K562 (cell line): ENCODE results near the gene CCNQ. TPM values are rescaled to one million over a fixed set of nuclear protein-coding genes. Genes with fewer than 3 reads are reported as not detected.

Experiments used
- ATAC-seq: fragments of 200-7000 bp; cut with Tn5 transposase; 3 replicates; pipeline ENCODE4 v1.9.1; 2020; ENCODE audit warnings: moderate library complexity
- BruUV-seq: library from RNA; stranded (reverse); fragments of 400-500 nt; replicated peaks from 2 replicates; lab custom pipeline; 2021; lab: Mats Ljungman, UMichigan
- CTCF ChIA-PET: fragments of 300-600 bp; formaldehyde crosslinking; extraction: SDS; loops from one replicate; lab custom pipeline; 2021; ENCODE audit warnings: low intra/inter-chr PET ratio; lab: Yijun Ruan, JAX
- POLR2A ChIA-PET: fragments of 300-600, 350-650 bp; sonication (Branson Sonifier 250); formaldehyde crosslinking; extraction: SDS; loops from one replicate; lab custom pipeline; 2021; ENCODE audit warnings: antibody characterized with exemption, inconsistent platforms; lab: Yijun Ruan, JAX
- DNase-seq, 4 experiments: peaks; one replicate each; pipeline versions ENCODE4 v3.0.0 to v3.0.0-alpha.2; 2011 to 2018; ENCODE audit warnings: low spot score in 3 of 4, mixed read lengths in 3 of 4; ENCODE audit errors: extremely low read depth in 1 of 4
- FAIRE-seq: peaks from 2 replicates; lab custom pipeline; 2011; peaks lifted over from hg19 to GRCh38; lab: Jason Lieb, UNC
- H2AFZ ChIP-seq: 2 replicates; pipeline ENCODE4 v1.6.0; 2011; ENCODE audit warnings: low read depth, low read length, control low read depth, inconsistent platforms
- H3K27ac ChIP-seq: fragments of 200-600 bp; 3 replicates; pipeline ENCODE4 v1.8.0; 2011; ENCODE audit warnings: low read depth, mild to moderate bottlenecking, control low read depth, inconsistent platforms, low read length, moderate library complexity, mixed read lengths; ENCODE audit errors: extremely low read depth
- H3K27me3 ChIP-seq, 2 experiments: fragments of 300-600 bp in 1 of 2; 2 replicates in 1 of 2; 3 replicates in 1 of 2; pipeline versions ENCODE4 v1.6.0 to v1.8.0; 2011; ENCODE audit warnings: inconsistent platforms in 2 of 2, low read length in 2 of 2, mild to moderate bottlenecking in 1 of 2, mixed read lengths in 1 of 2, moderate library complexity in 1 of 2; ENCODE audit not compliant: control insufficient read depth in 2 of 2, insufficient read depth in 2 of 2
- H3K36me3 ChIP-seq: fragments of 300-600 bp; 3 replicates; pipeline ENCODE4 v1.8.0; 2011; ENCODE audit warnings: mild to moderate bottlenecking, low read length, inconsistent platforms; ENCODE audit not compliant: control insufficient read depth, insufficient read depth
- H3K4me1 ChIP-seq, 2 experiments: fragments of 200-600 bp in 1 of 2; replicated peaks in 1 of 2; 2 replicates in 1 of 2; 3 replicates in 1 of 2; pipeline versions ENCODE4 v1.5.1 to v1.8.0; 2011; ENCODE audit warnings: inconsistent platforms in 2 of 2, low read length in 2 of 2, mild to moderate bottlenecking in 1 of 2, mixed read lengths in 1 of 2, moderate library complexity in 1 of 2; ENCODE audit not compliant: control insufficient read depth in 2 of 2, insufficient read depth in 2 of 2
- H3K4me2 ChIP-seq: 2 replicates; pipeline ENCODE4 v1.6.1; 2011; ENCODE audit warnings: low read length, control low read depth, inconsistent platforms, mixed read lengths; ENCODE audit not compliant: insufficient read depth
- H3K4me3 ChIP-seq: fragments of 200-600 bp; sonication (generic), shearing (Covaris generic); 2 replicates; pipeline ENCODE4 v1.5.1; 2016; ENCODE audit warnings: control low read depth, inconsistent platforms
- H3K79me2 ChIP-seq: fragments of 200-600 bp; 3 replicates; pipeline ENCODE4 v1.8.0; 2011; ENCODE audit warnings: low read length, inconsistent platforms; ENCODE audit not compliant: control insufficient read depth, insufficient read depth
- H3K9ac ChIP-seq, 2 experiments: 2 replicates each; pipeline versions ENCODE4 v1.6.0 to v1.6.1; 2011; ENCODE audit warnings: low read depth in 2 of 2, low read length in 2 of 2, control low read depth in 1 of 2, inconsistent platforms in 1 of 2, mild to moderate bottlenecking in 1 of 2, mixed read lengths in 1 of 2; ENCODE audit not compliant: insufficient read depth in 1 of 2
- H3K9me1 ChIP-seq: one replicate; pipeline ENCODE4 v1.6.0; 2011; ENCODE audit warnings: inconsistent platforms, mild to moderate bottlenecking, low read length, moderate library complexity; ENCODE audit not compliant: control insufficient read depth, insufficient read depth
- H3K9me3 ChIP-seq: replicated peaks from 2 replicates; pipeline ENCODE4 v1.5.1; 2011; ENCODE audit warnings: low read depth, low read length, inconsistent platforms; ENCODE audit not compliant: control insufficient read depth, insufficient read depth
- H4K20me1 ChIP-seq: replicated peaks from 2 replicates; pipeline ENCODE4 v1.6.1; 2011; ENCODE audit warnings: low read length, inconsistent platforms, mixed read lengths; ENCODE audit not compliant: control insufficient read depth, insufficient read depth
- BHLHE40 ChIP-seq: IDR thresholded peaks from 2 replicates; pipeline ENCODE4 v1.6.1; 2011; ENCODE audit warnings: low read length, improper control_type of control experiment
- CBX2 ChIP-seq: fragments of 200-600 bp; sonication (generic); IDR thresholded peaks from one replicate; pipeline ENCODE4 v1.6.1; 2012; ENCODE audit warnings: mild to moderate bottlenecking, low read length, inconsistent platforms; ENCODE audit not compliant: insufficient read depth, poor library complexity, severe bottlenecking
- DIDO1 ChIP-seq: fragments of 450-650 bp; IDR thresholded peaks from 2 replicates; pipeline ENCODE4 v1.6.1; 2016; ENCODE audit warnings: low read depth, missing biosample characterization, missing genetic modification characterization
- HIVEP1 ChIP-seq: fragments of 250-450 bp; sonication (Bioruptor Pico); IDR thresholded peaks from 2 replicates; pipeline ENCODE4 v1.4.0; 2020; ENCODE audit warnings: mild to moderate bottlenecking
- ZNF140 ChIP-seq: fragments of 250-450 bp; sonication (Bioruptor Pico); IDR thresholded peaks from 2 replicates; pipeline ENCODE4 v1.8.0; 2021; ENCODE audit warnings: moderate library complexity, mild to moderate bottlenecking, inconsistent platforms
- ZNF24 ChIP-seq: fragments of 450-650 bp; IDR thresholded peaks from 2 replicates; pipeline ENCODE4 v1.6.1; 2016
- ZNF696 ChIP-seq: fragments of 250-450 bp; sonication (Bioruptor Pico); conservative IDR thresholded peaks from 2 replicates; pipeline ENCODE4 v1.4.0; 2020; ENCODE audit warnings: mild to moderate bottlenecking, moderate library complexity
- ZNF79 ChIP-seq: fragments of 250-450 bp; sonication (Bioruptor Pico); IDR thresholded peaks from 2 replicates; pipeline ENCODE4 v1.4.0; 2020; ENCODE audit warnings: low read depth, mild to moderate bottlenecking, moderate library complexity
- WGBS: fragments of 100-300 bp; shearing (Covaris generic); methylation state at CpG from one replicate; pipeline ENCODE4 v1.1.6; 2016; ENCODE audit warnings: low coverage, mixed read lengths; ENCODE audit not compliant: insufficient coverage; ENCODE audit errors: missing lambda C conversion rate; 5-methylcytosine and 5-hydroxymethylcytosine counted together
- in situ Hi-C: fragments of 300-500 bp; cut with MboI; formaldehyde crosslinking; loops from 4 replicates; pipeline ENCODE4 v1.15.0; 2018; ENCODE audit warnings: inconsistent platforms, mixed read lengths
- intact Hi-C: fragments of 100-400 bp; cut with micrococcal nuclease; formaldehyde crosslinking; loops from 2 replicates; pipeline ENCODE4 v1.14.2; 2022
- polyA plus RNA-seq, 8 experiments: library from polyadenylated mRNA; depleted of rRNA in 4 of 8; stranded (reverse) in 5 of 8; unstranded in 3 of 8; fragments of >200 nt; fragmentation: Nextera tagmentation in 2 of 8; fragmentation: Illumina TruSeq in 1 of 8; extraction: Ambion mirVana in 2 of 8; extraction: Trizol in 1 of 8; gene quantifications; 2 replicates each; pipeline versions ENCODE4 v1.2.1 to v1.2.3, GENCODE V29; 2011 to 2014; ENCODE audit warnings: inconsistent platforms in 1 of 8, missing spikeins in 1 of 8
- total RNA-seq, 7 experiments: library from RNA; depleted of rRNA in 6 of 7; stranded (reverse); fragments of >200 nt in 6 of 7; fragmentation: Illumina TruSeq in 2 of 7; extraction: Trizol in 2 of 7; gene quantifications; 2 replicates each; pipeline versions ENCODE4 v1.2.1 to v1.2.3, GENCODE V29; 2011 to 2021; ENCODE audit warnings: low replicate concordance in 1 of 7
- TF ChIP-seq, protein P1 (sequence below): sonication (generic); formaldehyde crosslinking; IDR thresholded peaks from 2 replicates; pipeline ENCODE4 v1.8.1; 2023; ENCODE audit warnings: mild to moderate bottlenecking, missing genetic modification reagents
- TF ChIP-seq, protein P2 (sequence below): fragments of 450-650 bp; IDR thresholded peaks from 2 replicates; pipeline ENCODE4 v1.6.1; 2018; ENCODE audit not compliant: partially characterized antibody
- TF ChIP-seq, protein P3 (sequence below): fragments of 450-650 bp; conservative IDR thresholded peaks from 2 replicates; pipeline ENCODE4 v1.6.1; 2016; ENCODE audit warnings: missing genetic modification characterization, low read depth, mild to moderate bottlenecking, control low read depth, missing compliant biosample characterization
- TF ChIP-seq, protein P4 (sequence below), 3 experiments: fragments of 200-800 bp in 1 of 3; fragments of 250-450 bp in 1 of 3; fragments of 450-650 bp in 1 of 3; sonication (Bioruptor Pico) in 1 of 3; sonication (Bioruptor generic) in 1 of 3; formaldehyde crosslinking in 1 of 3; IDR thresholded peaks; 2 replicates each; pipeline versions ENCODE4 v1.6.1 to v1.8.0; 2016 to 2022; ENCODE audit warnings: mild to moderate bottlenecking in 2 of 3, missing genetic modification characterization in 2 of 3, missing compliant biosample characterization in 1 of 3, moderate library complexity in 1 of 3

Gene CCNQ
- total and polyA plus RNA-seq, 9 of the 15 experiments (the other 6 are each of a cell fraction or from before 2014, with no cell fraction given) = 0.92 to 53.8 (median 25.3) TPM

DNA sequence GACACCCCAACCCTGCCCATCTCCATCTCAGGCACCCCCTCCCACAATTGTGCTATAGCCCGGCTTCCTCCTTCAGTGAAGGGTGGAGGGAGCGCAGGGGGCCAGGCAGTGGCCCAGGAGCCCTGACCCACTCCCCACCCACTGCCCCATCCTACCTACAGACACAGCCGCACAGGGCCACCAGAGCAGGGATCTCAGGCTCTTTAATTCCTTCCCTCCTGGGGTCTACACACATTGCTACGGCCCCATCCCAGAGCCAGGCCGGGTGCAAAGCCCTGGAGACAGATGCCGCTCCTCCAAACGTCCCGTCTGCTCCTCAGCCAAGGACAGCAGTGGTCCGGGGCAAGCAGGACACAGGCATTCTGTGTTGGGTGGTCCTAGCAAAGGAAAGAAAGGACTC, 35.3 kb upstream of the CCNQ start:
- POLR2A ChIA-PET = no interaction called here
- no peak overlapping the region for H3K9ac ChIP-seq
- H3K79me2 ChIP-seq = no peaks in the 10 kb centered on the region
- no peak for ATAC-seq
- H3K9me1 ChIP-seq = no peaks in the 10 kb centered on the region
- no peak overlapping the region for H3K4me3 ChIP-seq
- no TSS peak for BruUV-seq
- H3K4me2 ChIP-seq = no peak overlapping the region
- intact Hi-C loops = no loop called here
- H4K20me1 ChIP-seq = no peaks in the 10 kb centered on the region
- DNase-seq = no peak
- 11% methylated on average over 8 of the region's 9 CpGs for WGBS
- in situ Hi-C loops = no loop called here
- H3K27me3 ChIP-seq = peaks cover 11 to 77% of the 10 kb centered on the region in 2 experiments; a peak in 4 of 5 replicates
- peaks cover 0 to 18% of the 10 kb centered on the region in 2 experiments; a peak in 1 of 5 replicates for H3K4me1 ChIP-seq
- no peaks in the 10 kb centered on the region for H3K36me3 ChIP-seq
- CTCF ChIA-PET = no interaction called here
- no peak for FAIRE-seq
- no peak overlapping the region for H3K27ac ChIP-seq
- no peak overlapping the region for H2AFZ ChIP-seq
- H3K9me3 ChIP-seq = no peaks in the 10 kb centered on the region
- TF ChIP-seq, protein P1, sequence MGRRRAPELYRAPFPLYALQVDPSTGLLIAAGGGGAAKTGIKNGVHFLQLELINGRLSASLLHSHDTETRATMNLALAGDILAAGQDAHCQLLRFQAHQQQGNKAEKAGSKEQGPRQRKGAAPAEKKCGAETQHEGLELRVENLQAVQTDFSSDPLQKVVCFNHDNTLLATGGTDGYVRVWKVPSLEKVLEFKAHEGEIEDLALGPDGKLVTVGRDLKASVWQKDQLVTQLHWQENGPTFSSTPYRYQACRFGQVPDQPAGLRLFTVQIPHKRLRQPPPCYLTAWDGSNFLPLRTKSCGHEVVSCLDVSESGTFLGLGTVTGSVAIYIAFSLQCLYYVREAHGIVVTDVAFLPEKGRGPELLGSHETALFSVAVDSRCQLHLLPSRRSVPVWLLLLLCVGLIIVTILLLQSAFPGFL (CRISPR knock-in tag) = no peak
- TF ChIP-seq, protein P2, sequence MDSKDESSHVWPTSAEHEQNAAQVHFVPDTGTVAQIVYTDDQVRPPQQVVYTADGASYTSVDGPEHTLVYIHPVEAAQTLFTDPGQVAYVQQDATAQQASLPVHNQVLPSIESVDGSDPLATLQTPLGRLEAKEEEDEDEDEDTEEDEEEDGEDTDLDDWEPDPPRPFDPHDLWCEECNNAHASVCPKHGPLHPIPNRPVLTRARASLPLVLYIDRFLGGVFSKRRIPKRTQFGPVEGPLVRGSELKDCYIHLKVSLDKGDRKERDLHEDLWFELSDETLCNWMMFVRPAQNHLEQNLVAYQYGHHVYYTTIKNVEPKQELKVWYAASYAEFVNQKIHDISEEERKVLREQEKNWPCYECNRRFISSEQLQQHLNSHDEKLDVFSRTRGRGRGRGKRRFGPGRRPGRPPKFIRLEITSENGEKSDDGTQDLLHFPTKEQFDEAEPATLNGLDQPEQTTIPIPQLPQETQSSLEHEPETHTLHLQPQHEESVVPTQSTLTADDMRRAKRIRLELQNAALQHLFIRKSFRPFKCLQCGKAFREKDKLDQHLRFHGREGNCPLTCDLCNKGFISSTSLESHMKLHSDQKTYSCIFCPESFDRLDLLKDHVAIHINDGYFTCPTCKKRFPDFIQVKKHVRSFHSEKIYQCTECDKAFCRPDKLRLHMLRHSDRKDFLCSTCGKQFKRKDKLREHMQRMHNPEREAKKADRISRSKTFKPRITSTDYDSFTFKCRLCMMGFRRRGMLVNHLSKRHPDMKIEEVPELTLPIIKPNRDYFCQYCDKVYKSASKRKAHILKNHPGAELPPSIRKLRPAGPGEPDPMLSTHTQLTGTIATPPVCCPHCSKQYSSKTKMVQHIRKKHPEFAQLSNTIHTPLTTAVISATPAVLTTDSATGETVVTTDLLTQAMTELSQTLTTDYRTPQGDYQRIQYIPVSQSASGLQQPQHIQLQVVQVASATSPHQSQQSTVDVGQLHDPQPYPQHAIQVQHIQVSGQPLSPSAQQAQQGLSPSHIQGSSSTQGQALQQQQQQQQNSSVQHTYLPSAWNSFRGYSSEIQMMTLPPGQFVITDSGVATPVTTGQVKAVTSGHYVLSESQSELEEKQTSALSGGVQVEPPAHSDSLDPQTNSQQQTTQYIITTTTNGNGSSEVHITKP = no peak
- no peak for TF ChIP-seq ZNF79 (CRISPR knock-in tag)
- no peak for TF ChIP-seq DIDO1
- TF ChIP-seq CBX2 = no peak
- TF ChIP-seq ZNF696 (CRISPR knock-in tag) = no peak
- TF ChIP-seq ZNF140 (CRISPR knock-in tag) = no peak
- no peak for TF ChIP-seq ZNF24
- TF ChIP-seq, protein P3, sequence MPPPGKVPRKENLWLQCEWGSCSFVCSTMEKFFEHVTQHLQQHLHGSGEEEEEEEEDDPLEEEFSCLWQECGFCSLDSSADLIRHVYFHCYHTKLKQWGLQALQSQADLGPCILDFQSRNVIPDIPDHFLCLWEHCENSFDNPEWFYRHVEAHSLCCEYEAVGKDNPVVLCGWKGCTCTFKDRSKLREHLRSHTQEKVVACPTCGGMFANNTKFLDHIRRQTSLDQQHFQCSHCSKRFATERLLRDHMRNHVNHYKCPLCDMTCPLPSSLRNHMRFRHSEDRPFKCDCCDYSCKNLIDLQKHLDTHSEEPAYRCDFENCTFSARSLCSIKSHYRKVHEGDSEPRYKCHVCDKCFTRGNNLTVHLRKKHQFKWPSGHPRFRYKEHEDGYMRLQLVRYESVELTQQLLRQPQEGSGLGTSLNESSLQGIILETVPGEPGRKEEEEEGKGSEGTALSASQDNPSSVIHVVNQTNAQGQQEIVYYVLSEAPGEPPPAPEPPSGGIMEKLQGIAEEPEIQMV = no peak
- no peak for TF ChIP-seq BHLHE40
- TF ChIP-seq, protein P4, sequence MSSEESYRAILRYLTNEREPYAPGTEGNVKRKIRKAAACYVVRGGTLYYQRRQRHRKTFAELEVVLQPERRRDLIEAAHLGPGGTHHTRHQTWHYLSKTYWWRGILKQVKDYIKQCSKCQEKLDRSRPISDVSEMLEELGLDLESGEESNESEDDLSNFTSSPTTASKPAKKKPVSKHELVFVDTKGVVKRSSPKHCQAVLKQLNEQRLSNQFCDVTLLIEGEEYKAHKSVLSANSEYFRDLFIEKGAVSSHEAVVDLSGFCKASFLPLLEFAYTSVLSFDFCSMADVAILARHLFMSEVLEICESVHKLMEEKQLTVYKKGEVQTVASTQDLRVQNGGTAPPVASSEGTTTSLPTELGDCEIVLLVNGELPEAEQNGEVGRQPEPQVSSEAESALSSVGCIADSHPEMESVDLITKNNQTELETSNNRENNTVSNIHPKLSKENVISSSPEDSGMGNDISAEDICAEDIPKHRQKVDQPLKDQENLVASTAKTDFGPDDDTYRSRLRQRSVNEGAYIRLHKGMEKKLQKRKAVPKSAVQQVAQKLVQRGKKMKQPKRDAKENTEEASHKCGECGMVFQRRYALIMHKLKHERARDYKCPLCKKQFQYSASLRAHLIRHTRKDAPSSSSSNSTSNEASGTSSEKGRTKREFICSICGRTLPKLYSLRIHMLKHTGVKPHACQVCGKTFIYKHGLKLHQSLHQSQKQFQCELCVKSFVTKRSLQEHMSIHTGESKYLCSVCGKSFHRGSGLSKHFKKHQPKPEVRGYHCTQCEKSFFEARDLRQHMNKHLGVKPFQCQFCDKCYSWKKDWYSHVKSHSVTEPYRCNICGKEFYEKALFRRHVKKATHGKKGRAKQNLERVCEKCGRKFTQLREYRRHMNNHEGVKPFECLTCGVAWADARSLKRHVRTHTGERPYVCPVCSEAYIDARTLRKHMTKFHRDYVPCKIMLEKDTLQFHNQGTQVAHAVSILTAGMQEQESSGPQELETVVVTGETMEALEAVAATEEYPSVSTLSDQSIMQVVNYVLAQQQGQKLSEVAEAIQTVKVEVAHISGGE (CRISPR knock-in tag; IDR thresholded peaks at IDR 0.05) = no peak
- TF ChIP-seq HIVEP1 (CRISPR knock-in tag) = no peak
